HepG2 (cell line): ENCODE results near the gene SLC38A8. TPM values are rescaled to one million over a fixed set of nuclear protein-coding genes. Genes with fewer than 3 reads are reported as not detected.
A peak's percentile ranks its signal among the peaks of the same experiment; 100 is the strongest.

Experiments used
- ATAC-seq: fragments of 200-7000 bp; cut with Tn5 transposase; 3 replicates; pipeline ENCODE4 v1.9.1; 2020; ENCODE audit warnings: mild to moderate bottlenecking, moderate library complexity
- BruUV-seq: library from RNA; stranded (reverse); fragments of 400-500 nt; replicated peaks from 2 replicates; lab custom pipeline; 2021; lab: Mats Ljungman, UMichigan
- CTCF ChIA-PET: fragments of 300-600 bp; formaldehyde crosslinking; extraction: SDS; loops from one replicate; lab custom pipeline; 2021; ENCODE audit warnings: low total read pairs, inconsistent platforms, low intra/inter-chr PET ratio; lab: Yijun Ruan, JAX
- POLR2A ChIA-PET: fragments of 350-600 bp; sonication (Branson Sonifier 250); formaldehyde crosslinking; loops from one replicate; lab custom pipeline; 2020; ENCODE audit warnings: antibody characterized with exemption, inconsistent platforms; lab: Yijun Ruan, JAX
- DNase-seq: peaks from one replicate; pipeline ENCODE4 v3.0.0-alpha.2; 2015; ENCODE audit warnings: low spot score
- FAIRE-seq: peaks from 3 replicates; lab custom pipeline; 2011; peaks lifted over from hg19 to GRCh38; lab: Jason Lieb, UNC
- H2AFZ ChIP-seq: one replicate; pipeline ENCODE4 v1.6.1; 2011; ENCODE audit warnings: low read length, inconsistent platforms
- H3K27ac ChIP-seq: fragments of 300-600 bp; 3 replicates; pipeline ENCODE4 v1.8.0; 2011; ENCODE audit warnings: mixed run types, mild to moderate bottlenecking, mixed read lengths, low read length, inconsistent platforms; ENCODE audit not compliant: insufficient read depth; ENCODE audit errors: extremely low read length
- H3K27me3 ChIP-seq, 2 experiments: fragments of 200-600 bp in 1 of 2; 2 replicates in 1 of 2; 3 replicates in 1 of 2; pipeline versions ENCODE4 v1.6.0 to v1.8.0; 2011; ENCODE audit warnings: low read length in 2 of 2, mild to moderate bottlenecking in 2 of 2, moderate library complexity in 2 of 2, inconsistent platforms in 1 of 2; ENCODE audit not compliant: insufficient read depth in 2 of 2, control insufficient read depth in 1 of 2
- H3K36me3 ChIP-seq, 2 experiments: fragments of 200-600 bp in 1 of 2; replicated peaks in 1 of 2; 2 replicates in 1 of 2; 3 replicates in 1 of 2; pipeline versions ENCODE4 v1.5.1 to v1.8.0; 2011; ENCODE audit warnings: low read length in 2 of 2, inconsistent platforms in 1 of 2; ENCODE audit not compliant: insufficient read depth in 2 of 2, control insufficient read depth in 1 of 2
- H3K4me1 ChIP-seq: 2 replicates; pipeline ENCODE4 v1.5.1; 2012; ENCODE audit warnings: low read length, inconsistent platforms; ENCODE audit not compliant: insufficient read depth
- H3K4me2 ChIP-seq: 2 replicates; pipeline ENCODE4 v1.6.0; 2011; ENCODE audit warnings: low read depth, low read length, inconsistent platforms
- H3K4me3 ChIP-seq, 3 experiments: fragments of 200-600 bp in 1 of 3; sonication (generic), shearing (Covaris generic) in 1 of 3; replicated peaks in 1 of 3; 2 replicates each; pipeline ENCODE4 v1.5.1; 2011 to 2016; ENCODE audit warnings: low read length in 3 of 3, inconsistent platforms in 2 of 3, low read depth in 2 of 3, mild to moderate bottlenecking in 2 of 3, control low read depth in 1 of 3, mixed read lengths in 1 of 3; ENCODE audit not compliant: insufficient read depth in 1 of 3
- H3K79me2 ChIP-seq: one replicate; pipeline ENCODE4 v1.6.1; 2011; ENCODE audit warnings: low read length, inconsistent platforms; ENCODE audit not compliant: insufficient read depth
- H3K9ac ChIP-seq: 2 replicates; pipeline ENCODE4 v1.6.0; 2011; ENCODE audit warnings: mild to moderate bottlenecking, low read depth, low read length, inconsistent platforms; ENCODE audit not compliant: insufficient read depth
- H3K9me3 ChIP-seq: 2 replicates; pipeline ENCODE4 v1.5.1; 2012; ENCODE audit warnings: mild to moderate bottlenecking, low read length
- H4K20me1 ChIP-seq: 2 replicates; pipeline ENCODE4 v1.6.0; 2011; ENCODE audit warnings: inconsistent platforms, mild to moderate bottlenecking, low read length, moderate library complexity; ENCODE audit not compliant: insufficient read depth
- SRSF1 ChIP-seq: fragments of 200-400 bp; formaldehyde crosslinking; optimal IDR thresholded peaks from 2 replicates; pipeline ENCODE3; 2017; ENCODE audit warnings: mild to moderate bottlenecking, low read depth, low read length, moderate library complexity
- TCF7 ChIP-seq: sonication (generic); IDR thresholded peaks from 2 replicates; pipeline ENCODE4 v1.6.1; 2016; ENCODE audit warnings: antibody characterized with exemption, low read depth
- TRIM22 ChIP-seq: fragments of 450-650 bp; IDR thresholded peaks from 2 replicates; pipeline ENCODE4 v1.6.1; 2017
- ZBTB4 ChIP-seq: sonication (generic); formaldehyde crosslinking; IDR thresholded peaks from 2 replicates; pipeline ENCODE4 v1.4.0; 2020; ENCODE audit warnings: missing genetic modification reagents, mild to moderate bottlenecking, borderline replicate concordance
- ZNF101 ChIP-seq: sonication (generic); formaldehyde crosslinking; IDR thresholded peaks from 2 replicates; pipeline ENCODE4 v1.4.0; 2020; ENCODE audit warnings: mild to moderate bottlenecking, low read depth, missing genetic modification reagents, borderline replicate concordance
- ZNF629 ChIP-seq: sonication (generic); formaldehyde crosslinking; conservative IDR thresholded peaks from 2 replicates; pipeline ENCODE4 v1.5.0; 2020; ENCODE audit warnings: missing genetic modification reagents
- ZNF891 ChIP-seq: sonication (generic); formaldehyde crosslinking; IDR thresholded peaks from 2 replicates; pipeline ENCODE4 v1.5.0; 2020; ENCODE audit warnings: mild to moderate bottlenecking, missing genetic modification reagents
- WGBS: methylation state at CpG from one replicate; pipeline ENCODE4 v1.1.6; 2017; ENCODE audit warnings: low lambda C conversion rate; 5-methylcytosine and 5-hydroxymethylcytosine counted together
- in situ Hi-C: cut with HindIII; loops from 2 replicates; pipeline ENCODE4 v1.10.0; 2017; ENCODE audit warnings: low pct_unique_long_range_greater_than_20kb; ENCODE audit not compliant: extremely low pct_ligation_motif_present
- intact Hi-C: fragments of 100-400 bp; cut with micrococcal nuclease; formaldehyde crosslinking; loops from one replicate; pipeline ENCODE4 v1.10.0; 2022; ENCODE audit not compliant: unreplicated experiment
- polyA plus RNA-seq, 8 experiments: library from polyadenylated mRNA; depleted of rRNA in 3 of 8; stranded (reverse) in 7 of 8; unstranded in 1 of 8; fragments of >200 nt; fragmentation: Illumina TruSeq in 4 of 8; extraction: Trizol in 4 of 8; gene quantifications; 2 replicates each; pipeline versions ENCODE4 v1.2.1 to v1.2.3, GENCODE V29; 2011 to 2016; ENCODE audit warnings: low read depth in 4 of 8, missing spikeins in 1 of 8, mixed read lengths in 1 of 8; ENCODE audit not compliant: insufficient read depth in 1 of 8
- total RNA-seq, 5 experiments: library from RNA; depleted of rRNA; stranded (reverse); fragments of >200 nt; fragmentation: Illumina TruSeq; extraction: Trizol; gene quantifications; 2 replicates each; pipeline ENCODE4 v1.2.3, GENCODE V29; 2016; ENCODE audit warnings: low read depth in 1 of 5

SLC38A8 gene
- total and polyA plus RNA-seq, 2 of the 13 experiments (the other 11 are each of a cell fraction or from before 2014, with no cell fraction given) = 0.24 to 0.37 TPM

GRCh38 chr16:84045818-84046470 is 3.3 kb upstream of the SLC38A8 start:
- Histone ChIP-seq H3K9ac (no peak overlapping the region), H3K27me3 (peaks cover 0 to 26% of the 10 kb centered on the region in 2 experiments; a peak in 2 of 5 replicates), H3K4me3 (no peak overlapping the region), H3K79me2 (no peaks in the 10 kb centered on the region), H2AFZ (no peak overlapping the region), H3K4me2 (no peak overlapping the region), H4K20me1 (no peaks in the 10 kb centered on the region; the same call in 1 of the 2 replicates), H3K36me3 (peaks cover 0 to 6% of the 10 kb centered on the region in 2 experiments; a peak in 2 of 5 replicates), H3K4me1 (peaks cover 40% of the 10 kb centered on the region)
- DNase-seq (no peak), ATAC-seq (no peak), FAIRE-seq (no peak)
- POLR2A ChIA-PET = interaction anchor here (2.6 kb wide), 1 partner anchor 89 kb away, joined by 8 read pairs; no protein-coding TSS in a partner anchor
- BruUV-seq = no TSS peak
- in situ Hi-C loops (loop anchor here (10.0 kb wide), 2 partner anchors 121 to 221 kb away; no protein-coding TSS in a partner anchor), intact Hi-C loops (no loop called here)
- WGBS = 68% methylated on average over 13 of the region's 19 CpGs
- peak; percentile 42; the same call in 1 of the 2 replicates for TF ChIP-seq ZNF629
- TF ChIP-seq ZNF891 (CRISPR knock-in tag) = no peak
- TF ChIP-seq, all 625 proteins: peak for 1
- CTCF ChIA-PET = no interaction called here
- Histone ChIP-seq H3K9me3 (no peaks in the 10 kb centered on the region), H3K27ac (no peak overlapping the region)

- peaks cover 0 to 32% of the 10 kb centered on the region in 2 experiments; a peak in 3 of 5 replicates for H3K27me3 ChIP-seq
- FAIRE-seq = no peak
- peaks cover 40% of the 10 kb centered on the region for H3K4me1 ChIP-seq
- no TSS peak for BruUV-seq
- no peaks in the 10 kb centered on the region for H3K79me2 ChIP-seq
- no peak for TF ChIP-seq SRSF1
- TF ChIP-seq TRIM22 = no peak
- no peak for TF ChIP-seq ZNF101 (CRISPR knock-in tag)
- TF ChIP-seq TCF7 = no peak
- no peak for TF ChIP-seq ZBTB4 (CRISPR knock-in tag)
- H3K9ac ChIP-seq = no peak overlapping the region
- no peaks in the 10 kb centered on the region; the same call in 1 of the 2 replicates for H4K20me1 ChIP-seq
- intact Hi-C loops (no loop called here), in situ Hi-C loops (loop anchor here (10.0 kb wide), 2 partner anchors 120 to 220 kb away; no protein-coding TSS in a partner anchor)
- WGBS = 67% methylated on average over 20 of the region's 36 CpGs
- no peak for ATAC-seq
- H3K27ac ChIP-seq = no peak overlapping the region
- DNase-seq = no peak
- ChIA-PET POLR2A (interaction anchor here (2.6 to 2.9 kb wide), 2 partner anchors 89 to 91 kb away, joined by 8 to 13 read pairs; partner anchors contain the start of gene OSGIN1), CTCF (interaction anchor here (1.9 kb wide), 2 partner anchors 88 to 118 kb away, joined by 13 to 25 read pairs; no protein-coding TSS in a partner anchor)
- H3K36me3 ChIP-seq = peaks cover 0 to 3% of the 10 kb centered on the region in 2 experiments; a peak in 2 of 5 replicates
- H3K4me2 ChIP-seq = no peak overlapping the region
- no peaks in the 10 kb centered on the region for H3K9me3 ChIP-seq
- H2AFZ ChIP-seq = no peak overlapping the region
- no peak overlapping the region for H3K4me3 ChIP-seq
Measured at GRCh38 chr16:84045001-84045817, 2.6 kb upstream of the SLC38A8 start.
